GM19455 (cell line): Measurements from ENCODE around the gene DNASE2.

ENCODE experiments used
- ATAC-seq: cut with Tn5 transposase; IDR thresholded peaks from one replicate; pipeline ENCODE4 v1.9.1; 2021; ENCODE audit not compliant: unreplicated experiment

DNASE2 gene

GRCh38 chr19:12834976-12835757 lies 46.1 kb downstream of the DNASE2 start:
- ATAC-seq: no peak

- ATAC-seq: no peak
These were observed 46.7 kb downstream of the DNASE2 start, which contains the start of gene RTBDN for GRCh38 chr19:12834566-12834943. Gene RTBDN (minus strand): TSS chr19:12834579. CDS start chr19:12829979, 4,600 bp downstream.

GRCh38 chr19:12833738-12834565 lies 47.3 kb downstream of the DNASE2 start:
- ATAC-seq: no peak

- no peak for ATAC-seq
These were observed 47.9 kb downstream of the DNASE2 start for GRCh38 chr19:12833418-12833737.

- no peak for ATAC-seq
These were observed 52.8 kb downstream of the DNASE2 start for GRCh38 chr19:12828494-12828893.

- ATAC-seq: no peak
These were observed 55.8 kb downstream of the DNASE2 start for GRCh38 chr19:12825254-12826131.
